Activated T-cell treated with anti-CD3 and anti-CD28 coated beads for 1 hour (primary cell): ENCODE data around the gene CRYAB.
"Not testable (repeated sequence)": the region's sequence is repeated elsewhere in the genome, so short reads cannot be mapped to it uniquely, and the experiment has no call there.

ENCODE experiments used
- DNase-seq: peaks from one replicate; pipeline ENCODE4 v3.0.0-alpha.2; 2020; ENCODE audit warnings: low read depth

The CRYAB gene

DNA sequence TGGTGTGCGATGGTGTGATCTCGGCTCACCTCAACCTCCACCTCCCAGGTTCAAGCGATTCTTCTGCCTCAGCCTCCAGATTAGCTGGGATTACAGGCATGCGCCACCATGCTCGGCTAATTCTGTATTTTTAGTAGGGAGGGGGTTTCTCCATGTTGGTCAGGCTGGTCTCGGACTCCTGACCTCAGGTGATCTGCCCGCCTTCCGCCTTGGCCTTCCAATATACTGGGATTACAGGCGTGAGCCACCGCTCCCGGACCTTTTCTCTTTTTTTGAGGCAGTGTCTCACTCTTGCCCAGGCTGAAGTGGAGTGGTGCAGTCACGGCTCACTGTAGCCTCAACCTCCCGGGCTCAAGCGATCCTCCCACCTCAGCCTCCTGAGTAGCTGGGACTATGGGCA lies 21.6 kb upstream of the CRYAB start:
- DNase-seq = not testable (repeated sequence)

DNA sequence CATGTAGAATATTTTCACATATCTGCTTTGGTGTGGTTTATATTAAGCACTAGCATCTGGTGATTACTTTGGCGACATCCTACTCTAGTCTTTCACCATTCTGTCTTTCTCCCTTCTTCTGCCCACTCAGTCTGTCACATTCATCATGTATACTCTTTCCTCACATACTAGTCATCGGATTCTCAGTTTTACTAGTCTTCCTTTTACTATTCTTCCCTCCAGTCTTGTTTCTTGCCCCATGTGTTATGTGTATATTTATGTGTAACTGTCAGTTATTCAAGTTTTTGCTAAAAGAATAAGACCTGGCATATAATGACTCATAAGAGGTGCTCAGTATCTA lies 21.0 kb upstream of the CRYAB start:
- no peak for DNase-seq

DNA sequence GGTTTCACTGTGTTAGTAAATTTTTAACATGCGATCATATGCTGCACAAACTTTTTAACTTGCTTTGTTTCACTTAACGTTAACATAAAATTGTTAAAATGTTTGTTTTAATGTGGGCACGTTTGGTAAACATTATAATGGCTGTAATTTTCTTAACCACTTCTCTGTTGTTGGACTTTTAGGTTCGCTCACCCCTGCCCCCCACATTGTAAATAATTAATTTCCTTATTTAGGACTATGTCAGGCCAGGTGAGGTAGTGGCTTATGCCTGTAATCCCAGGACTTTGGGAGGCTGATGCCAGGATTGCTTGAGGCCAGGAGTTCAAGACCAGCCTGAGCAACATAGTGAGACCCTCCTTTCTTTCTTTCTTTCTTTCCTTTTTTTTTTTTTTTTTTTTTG lies 18.9 kb upstream of the CRYAB start:
- no peak for DNase-seq

DNA sequence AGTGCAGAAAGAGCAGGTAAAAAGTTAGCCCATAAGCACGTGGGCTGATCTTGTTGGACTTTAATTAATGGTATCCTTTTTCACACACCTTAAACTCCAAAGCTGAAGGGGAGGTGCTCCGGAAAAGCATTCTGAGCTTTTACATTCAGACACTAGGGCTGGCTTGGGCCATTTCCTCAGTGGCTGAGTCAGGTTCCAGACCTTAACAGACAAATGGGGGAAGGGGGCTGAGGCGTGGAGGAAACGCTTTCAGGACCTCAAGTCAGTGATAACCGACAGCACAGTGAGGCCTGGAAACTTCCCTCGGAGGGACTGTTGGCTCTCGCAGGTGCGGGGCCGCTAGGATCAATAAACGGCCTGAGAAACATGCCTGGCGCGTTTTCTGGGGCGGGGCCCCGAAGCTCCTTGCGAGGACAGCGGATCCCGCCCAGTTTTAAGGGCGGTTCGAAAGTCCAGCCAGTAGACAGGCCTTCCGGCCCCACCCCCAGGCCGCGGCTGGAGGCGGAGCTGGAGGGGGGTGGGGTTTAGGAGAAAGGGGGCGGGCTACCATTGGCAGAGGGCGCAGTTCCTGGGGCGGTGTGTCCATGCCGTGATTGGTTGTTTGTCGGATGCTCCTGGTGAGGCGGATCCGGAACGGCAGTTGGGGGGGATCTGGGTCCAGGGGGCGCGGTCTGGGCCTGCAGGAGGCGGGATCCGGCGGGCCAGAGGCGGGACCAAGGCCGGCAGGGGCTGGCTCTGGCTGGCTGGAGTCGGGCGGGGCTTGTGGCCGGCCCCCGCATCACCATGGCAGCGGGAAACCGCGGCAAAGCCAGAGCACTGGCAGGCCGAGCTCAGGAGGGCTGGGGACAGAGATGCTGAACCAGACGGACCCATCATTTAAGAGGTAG lies 15.2 kb upstream of the CRYAB start:
- DNase-seq = peak; percentile 90

DNA sequence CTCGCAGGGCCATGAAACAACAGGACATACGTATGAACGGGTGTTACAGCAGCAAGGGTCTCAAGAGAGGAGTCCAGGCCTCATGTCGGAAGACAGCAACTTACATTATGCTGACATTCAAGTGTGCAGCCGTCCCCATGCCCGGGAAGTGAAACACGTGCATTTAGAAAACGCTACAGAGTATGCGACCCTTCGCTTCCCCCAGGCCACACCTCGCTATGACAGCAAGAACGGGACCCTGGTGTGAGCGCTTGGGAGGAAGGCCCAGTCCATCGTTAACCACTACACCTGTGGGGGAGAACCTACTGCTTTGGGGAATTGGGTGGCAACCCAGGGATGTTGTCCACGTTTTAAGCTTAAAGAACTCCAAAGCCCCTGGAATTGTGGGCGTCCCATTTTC lies 14.4 kb upstream of the CRYAB start:
- no peak for DNase-seq

DNA sequence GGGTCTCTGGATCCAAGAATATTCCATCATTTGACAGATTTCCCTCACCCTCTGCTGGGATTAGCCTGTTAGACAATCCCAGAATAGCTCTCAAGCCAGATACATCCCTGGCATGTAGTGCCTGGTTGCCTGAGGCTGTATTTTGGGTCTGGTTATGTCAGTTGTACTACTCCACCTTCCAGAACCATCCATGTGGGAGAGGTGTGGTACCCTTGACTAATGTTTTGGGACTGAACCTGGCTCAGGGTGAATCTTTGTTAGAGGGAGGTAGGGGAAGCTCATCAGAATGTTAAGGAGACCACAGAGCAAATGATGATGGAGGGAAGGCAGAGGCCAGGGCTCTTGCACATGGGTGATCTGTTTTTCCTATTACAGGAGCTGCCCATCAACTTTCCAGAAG lies 12.4 kb upstream of the CRYAB start:
- no peak for DNase-seq

DNA sequence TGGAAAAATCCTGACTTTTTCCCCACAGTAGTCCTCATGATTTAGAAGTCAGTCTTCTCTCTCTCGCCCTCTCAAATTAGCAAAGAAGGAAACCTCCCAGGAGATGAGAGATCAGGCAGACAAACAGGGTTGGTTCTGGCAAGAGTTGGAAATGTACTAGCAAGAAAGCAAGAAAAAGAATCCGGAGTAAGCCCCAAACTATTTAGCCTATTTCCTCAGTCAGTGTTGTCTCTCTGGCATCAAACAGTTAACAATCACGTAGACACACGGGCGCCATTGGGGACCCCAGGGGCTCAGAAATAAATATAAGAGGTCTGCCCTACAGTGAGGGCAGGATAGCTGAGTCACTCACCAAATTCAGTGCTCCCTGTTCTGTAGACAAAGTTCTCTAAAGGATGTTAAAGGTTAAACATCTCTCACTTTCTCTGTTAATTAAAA lies 11.8 kb upstream of the CRYAB start:
- no peak for DNase-seq

DNA sequence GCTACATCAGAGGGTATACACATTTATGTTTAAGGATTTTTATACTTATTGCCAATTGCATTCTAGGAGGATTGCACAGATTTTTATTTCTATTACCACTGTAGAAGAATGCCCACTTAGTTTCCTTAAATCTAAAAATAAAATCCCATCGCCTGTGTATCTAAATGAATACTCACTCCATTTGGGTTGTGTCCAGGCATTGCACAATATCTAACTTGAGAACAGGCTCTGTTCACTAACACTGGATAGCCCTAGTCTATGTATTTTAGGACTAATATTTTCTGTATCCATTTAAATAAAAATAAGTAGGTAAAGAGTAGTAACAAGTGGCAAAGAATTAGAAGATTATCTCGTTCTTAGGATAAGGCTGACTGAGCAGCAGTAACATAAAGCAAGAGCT lies 11.2 kb upstream of the CRYAB start:
- no peak for DNase-seq

DNA sequence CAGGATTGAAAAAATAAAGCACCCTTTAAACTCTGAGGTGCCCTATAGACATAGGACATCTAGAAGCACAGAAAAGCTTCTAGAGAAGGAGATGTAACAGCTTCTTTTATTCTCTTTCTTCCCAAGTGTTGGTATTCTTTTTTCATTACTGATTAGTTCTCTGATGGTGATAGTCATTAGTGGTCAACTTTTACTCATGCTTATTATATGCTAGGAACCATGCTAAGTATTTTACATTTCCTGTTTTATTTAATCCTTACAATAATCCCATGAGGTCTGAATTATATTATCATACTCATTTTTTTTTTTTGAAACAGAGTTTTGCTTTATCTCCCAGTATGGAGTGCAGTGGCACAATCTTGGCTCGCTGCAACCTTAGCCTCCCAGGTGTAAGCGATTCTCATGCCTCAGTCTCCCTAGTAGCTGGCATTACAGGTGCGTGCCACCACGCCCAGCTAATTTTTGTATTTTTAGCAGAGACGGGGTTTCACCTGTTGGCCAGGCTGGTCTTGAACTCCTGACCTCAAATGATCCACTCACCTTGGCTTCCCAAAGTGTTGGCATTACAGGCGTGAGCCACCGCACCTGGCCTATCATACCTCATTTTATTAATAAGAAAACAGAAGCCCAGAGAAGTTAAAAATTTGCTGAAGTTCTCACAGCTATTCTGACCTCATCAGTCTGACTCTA lies 10.1 kb upstream of the CRYAB start:
- no peak for DNase-seq

DNA sequence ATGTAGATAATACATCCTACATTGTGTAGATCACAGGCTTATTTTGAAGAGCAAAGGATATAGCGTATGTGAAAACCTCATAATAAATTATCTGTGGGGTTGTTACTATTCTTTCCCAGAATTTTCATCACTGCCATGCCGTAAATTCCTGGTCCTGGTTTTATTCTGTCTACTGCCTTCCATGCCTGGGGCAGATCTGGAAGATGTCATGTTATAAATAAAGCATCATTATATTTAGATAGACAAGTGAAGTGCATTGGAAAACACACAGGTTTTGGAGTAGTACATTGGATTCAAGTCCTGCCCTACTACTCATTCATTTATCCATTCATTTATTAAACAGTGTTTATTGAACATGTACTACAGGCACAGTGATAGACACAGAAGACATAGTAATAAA lies 9.3 kb upstream of the CRYAB start:
- DNase-seq = no peak

DNA sequence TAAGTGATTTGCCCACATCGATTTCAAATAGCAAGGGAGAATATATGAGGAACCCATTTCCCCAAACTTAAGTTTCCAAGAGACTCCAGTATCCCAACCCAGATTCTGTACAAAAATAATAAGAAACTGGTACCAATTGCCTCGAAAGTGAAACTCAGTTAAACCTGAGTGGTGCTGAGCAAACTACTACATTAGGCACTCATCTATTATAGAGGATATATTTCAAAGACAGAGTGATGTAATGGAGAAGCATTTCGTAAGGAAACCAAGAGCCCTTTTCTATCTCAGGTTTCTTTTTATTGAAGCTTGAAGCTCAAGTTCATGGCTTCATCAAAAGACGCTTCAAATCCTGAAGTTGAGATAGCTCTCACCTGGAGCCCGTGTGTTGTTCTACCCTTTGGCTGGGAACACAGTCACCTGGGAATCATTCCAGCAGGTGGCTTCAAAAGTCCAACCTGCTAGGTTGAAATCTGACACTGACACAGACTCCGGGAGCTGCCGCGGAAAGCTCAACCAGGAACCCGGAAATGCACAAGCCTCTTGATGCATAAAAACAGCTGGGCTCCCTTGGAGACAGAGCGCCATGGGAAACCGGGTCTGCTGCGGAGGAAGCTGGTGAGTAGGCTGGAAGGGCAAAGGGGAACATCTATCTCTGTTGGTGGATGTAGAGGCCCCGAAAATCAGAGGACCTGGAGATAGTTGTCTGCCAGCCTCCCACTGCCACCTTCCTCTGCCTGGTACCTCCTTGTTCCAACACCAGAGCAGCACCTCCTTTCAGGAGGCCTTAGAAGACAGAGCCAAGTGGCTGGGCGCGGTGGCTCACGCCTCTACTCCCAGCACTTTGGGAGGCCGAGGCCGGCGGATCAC lies 7.1 kb upstream of the CRYAB start, which contains the start of gene C11orf52:
TSS of gene C11orf52 (plus strand) at position 524 of the 867 bp plus-strand sequence. CDS start at position 584, 60 bp downstream.
- DNase-seq = no peak

DNA sequence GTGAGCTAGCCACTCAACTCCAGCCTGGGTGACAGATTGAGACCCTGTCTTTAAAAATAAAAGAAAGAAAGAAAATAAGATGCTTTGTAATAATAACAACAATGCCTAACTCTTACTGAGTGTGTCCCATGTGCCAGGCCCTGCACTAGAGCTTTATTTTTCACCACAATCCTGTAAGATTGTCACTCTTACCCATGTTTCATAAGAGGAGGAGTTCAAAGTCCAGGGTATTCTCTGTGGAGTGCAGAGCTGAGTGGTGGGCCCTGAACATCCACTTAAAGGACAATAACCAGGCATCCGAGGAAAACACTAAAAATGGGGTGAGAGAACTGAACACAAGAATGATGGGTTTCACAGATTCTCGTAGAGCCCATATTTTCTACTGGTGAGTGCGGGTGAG lies 6.2 kb upstream of the CRYAB start:
- no peak for DNase-seq

DNA sequence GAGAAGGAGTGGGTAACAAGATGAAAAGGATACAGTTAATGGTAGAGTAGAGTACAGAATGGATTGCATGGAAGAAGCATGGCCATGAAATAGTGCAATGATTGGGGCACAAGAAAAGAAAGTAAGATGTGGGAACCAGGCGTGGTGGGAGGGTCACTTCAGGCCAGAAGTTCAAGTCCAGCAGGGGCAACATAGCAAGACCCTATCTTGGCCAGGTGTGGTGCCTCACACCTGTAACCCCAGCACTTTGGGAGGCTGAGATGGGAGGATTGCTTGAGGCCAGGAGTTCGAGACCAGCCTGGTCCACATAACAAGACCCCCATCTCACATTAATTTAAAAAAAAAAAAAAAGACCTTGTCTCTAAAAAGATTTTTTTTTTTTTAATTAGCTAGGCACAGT lies 5.7 kb upstream of the CRYAB start:
- no peak for DNase-seq

DNA sequence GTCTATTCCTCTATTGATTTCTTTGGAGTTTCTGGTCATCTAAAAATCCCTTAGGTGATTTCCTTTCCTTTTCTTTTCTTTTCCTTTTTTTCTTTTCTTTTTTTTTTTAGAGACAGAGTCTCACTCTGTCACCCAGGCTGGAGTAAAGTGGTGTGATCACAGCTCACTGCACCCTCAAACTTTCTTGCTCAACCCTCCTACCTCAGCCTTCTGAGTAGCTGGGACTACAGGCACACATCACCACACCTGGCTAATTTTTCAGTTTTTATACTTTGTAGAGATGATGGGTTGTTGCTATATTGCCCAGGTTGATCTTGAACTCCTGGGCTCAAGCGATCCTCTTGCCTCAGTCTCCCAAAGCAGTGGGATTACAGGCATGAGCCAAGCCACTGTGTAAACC lies 5.2 kb upstream of the CRYAB start:
- DNase-seq = no peak

DNA sequence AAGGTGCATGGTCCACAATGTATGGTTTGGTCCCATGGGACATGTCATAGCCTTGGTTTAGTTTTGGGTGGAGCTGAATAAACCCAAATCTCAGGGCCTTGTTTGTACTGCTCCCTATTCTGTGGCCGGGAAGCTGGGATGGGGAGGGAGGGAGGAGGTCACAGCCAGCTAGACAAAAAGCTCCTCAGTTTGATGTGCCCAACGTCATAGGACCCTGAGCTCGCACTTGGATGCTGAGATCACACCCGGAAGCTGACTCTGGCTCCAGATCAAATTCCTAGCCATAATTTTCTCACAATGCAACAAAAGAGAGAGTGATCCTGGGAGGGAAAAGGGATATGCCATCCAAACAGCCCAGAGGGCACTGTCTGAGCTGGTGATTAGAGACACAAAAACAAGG lies 2.4 kb upstream of the CRYAB start:
- no peak for DNase-seq

DNA sequence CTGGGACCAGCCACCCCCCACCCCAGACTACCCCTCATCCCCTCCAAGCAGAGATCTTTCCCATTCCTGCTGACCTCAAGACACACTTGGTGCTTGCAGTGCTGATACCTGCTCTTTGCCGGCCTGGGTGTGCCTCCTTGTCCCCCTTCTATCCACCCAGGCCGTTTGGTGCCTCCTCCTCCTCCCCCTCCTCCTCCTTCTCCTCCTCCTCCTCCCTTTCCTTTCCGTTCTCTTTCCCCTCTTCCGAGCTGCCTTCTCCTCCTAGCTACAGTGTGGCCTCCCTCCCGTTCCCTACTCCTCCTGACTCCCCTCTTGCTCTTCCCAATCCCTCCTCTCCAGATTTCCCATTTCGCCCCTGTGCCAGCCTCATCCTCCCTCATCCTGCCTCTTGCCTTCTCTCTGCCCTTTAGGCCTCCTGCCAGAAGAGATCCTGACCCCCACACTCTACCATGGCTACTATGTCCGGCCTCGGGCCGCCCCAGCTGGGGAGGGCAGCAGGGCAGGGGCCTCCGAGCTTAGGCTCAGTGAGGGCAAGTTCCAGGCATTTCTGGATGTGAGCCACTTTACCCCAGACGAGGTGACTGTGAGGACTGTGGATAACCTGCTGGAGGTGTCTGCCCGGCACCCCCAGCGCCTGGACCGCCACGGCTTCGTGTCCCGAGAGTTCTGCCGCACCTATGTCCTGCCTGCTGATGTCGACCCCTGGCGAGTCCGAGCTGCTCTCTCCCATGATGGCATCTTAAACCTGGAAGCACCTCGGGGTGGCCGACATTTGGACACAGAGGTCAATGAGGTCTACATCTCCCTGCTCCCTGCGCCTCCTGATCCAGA lies 1.7 kb upstream of the CRYAB start:
- no peak for DNase-seq

DNA sequence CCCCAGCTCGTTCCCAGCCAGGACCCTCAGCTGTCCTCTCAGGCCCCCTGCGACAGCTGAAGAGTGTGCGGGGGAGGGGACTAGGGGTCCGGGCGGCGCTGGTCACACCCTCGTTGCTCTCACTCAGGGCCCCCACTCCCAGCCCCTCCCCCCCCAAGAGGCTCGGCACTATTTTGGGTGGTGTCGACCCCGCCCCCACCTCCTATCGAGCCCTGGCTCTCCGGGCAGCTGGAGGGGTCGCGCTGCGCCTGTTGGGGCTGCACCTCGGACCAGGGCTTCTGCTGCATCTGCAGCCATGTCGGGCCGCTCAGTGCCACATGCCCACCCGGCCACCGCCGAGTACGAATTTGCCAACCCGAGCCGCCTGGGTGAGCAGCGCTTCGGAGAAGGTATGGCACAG lies 965 bp upstream of the CRYAB start, which contains the start of gene HSPB2:
TSS of gene HSPB2 (plus strand) at position 200 of the 400 bp plus-strand sequence. CDS start at position 296, 96 bp downstream.
- DNase-seq = no peak

DNA sequence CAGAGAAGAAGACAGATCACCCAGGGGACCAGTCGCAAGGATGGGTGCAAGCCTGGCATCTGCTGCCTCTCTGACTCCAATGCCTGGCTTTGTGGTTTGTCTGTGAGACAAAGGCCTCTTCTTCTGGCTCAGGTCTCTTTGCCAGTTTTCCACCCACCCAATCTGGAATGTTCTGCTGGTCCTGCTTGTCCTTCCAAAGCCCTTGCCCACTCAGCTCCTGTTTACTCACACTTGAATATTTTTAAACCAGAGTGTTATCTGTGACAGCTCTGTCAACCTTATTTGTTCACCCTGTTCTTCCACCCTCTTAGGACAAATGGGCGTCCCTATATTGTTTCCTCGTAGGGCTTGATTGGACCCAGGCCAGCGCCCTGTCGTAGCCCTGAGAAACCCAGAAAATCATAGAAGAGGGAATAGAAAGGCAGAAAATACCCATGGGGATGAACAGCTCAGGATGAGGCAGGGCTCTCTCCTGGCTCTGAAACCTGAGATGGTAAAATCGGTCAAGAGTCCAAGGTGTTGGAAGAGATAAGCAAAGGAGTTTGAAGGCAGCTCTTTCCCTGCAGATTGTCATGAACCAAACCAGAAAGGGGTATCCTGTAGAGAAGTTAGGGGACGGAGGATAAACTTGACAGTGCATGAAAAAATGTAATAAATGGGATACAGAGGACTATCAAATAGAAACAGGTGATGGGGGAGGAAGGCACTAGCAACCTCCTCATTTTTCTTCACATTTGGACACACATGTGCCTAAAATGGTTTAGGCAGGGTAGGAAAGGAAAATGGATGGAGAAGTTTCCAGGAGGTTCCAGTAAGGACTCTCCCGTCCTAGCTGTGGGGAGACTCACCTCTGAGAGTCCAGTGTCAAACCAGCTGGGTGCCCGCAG lies 651 bp downstream of the CRYAB start:
- no peak for DNase-seq

DNA sequence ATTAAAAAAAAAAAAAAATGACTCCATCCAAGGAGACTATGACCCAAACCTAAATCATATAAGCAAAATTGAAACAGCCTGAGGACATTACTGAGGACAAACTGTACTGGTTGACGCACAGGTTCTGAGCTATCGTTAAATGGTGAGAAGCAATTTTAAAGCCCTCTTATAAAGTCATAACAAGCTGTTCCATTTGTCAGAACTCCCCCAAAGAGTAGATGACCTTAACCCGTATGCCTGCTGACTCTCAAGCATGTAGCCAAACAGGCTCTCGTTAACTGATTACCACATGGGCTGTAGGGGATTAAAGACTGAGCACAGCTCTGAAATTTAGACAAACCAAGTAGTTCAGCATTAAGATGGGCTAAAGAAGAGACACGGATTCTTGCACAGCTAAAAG lies 2.2 kb downstream of the CRYAB start:
- DNase-seq = no peak

DNA sequence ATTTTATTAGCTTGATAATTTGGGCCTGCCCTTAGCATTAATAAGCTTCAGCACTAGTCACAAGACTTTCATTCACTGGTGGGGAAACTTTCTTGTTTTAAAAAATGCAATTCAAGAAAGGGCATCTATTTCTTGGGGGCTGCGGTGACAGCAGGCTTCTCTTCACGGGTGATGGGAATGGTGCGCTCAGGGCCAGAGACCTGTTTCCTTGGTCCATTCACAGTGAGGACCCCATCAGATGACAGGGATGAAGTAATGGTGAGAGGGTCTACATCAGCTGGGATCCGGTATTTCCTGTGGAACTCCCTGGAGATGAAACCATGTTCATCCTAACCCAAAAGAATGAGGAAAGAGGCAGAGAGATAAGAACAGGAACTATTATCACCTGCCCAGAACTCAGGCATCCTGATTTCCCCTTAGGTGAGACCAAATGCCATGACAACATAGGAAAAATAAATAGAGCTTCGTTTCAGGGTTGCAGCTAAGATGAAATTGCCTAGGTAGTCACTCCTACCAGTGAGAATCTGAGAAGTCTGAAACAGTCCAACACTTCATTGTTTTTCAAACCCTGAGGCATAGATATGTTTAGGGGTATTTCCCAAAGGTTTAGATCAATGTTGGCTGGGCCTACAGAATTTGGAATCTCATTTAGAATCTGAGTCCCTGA lies 2.8 kb downstream of the CRYAB start:
- DNase-seq = no peak
